H1 (cell line): ENCODE measurements around the gene MPP2. TPM values are rescaled to one million over a fixed set of nuclear protein-coding genes. Genes with fewer than 3 reads are reported as not detected.

Source experiments
- CTCF ChIA-PET: fragments of 300-600 bp; sonication (Branson Sonifier 250); formaldehyde crosslinking; loops from one replicate; lab custom pipeline; 2021; ENCODE audit not compliant: partially characterized antibody; lab: Charles Lee
- POLR2A ChIA-PET: fragments of 300-600 bp; sonication (Branson Sonifier 250); formaldehyde crosslinking; loops from one replicate; lab custom pipeline; 2021; ENCODE audit warnings: inconsistent platforms; ENCODE audit not compliant: partially characterized antibody; lab: Charles Lee
- DNase-seq, 2 experiments: peaks; one replicate each; pipeline versions ENCODE4 v3.0.0 to v3.0.0-alpha.2; 2010 to 2022; ENCODE audit warnings: low spot score in 2 of 2, low read depth in 1 of 2, mixed read lengths in 1 of 2
- FAIRE-seq: peaks from 2 replicates; lab custom pipeline; 2011; peaks lifted over from hg19 to GRCh38; lab: Jason Lieb, UNC
- H2AFZ ChIP-seq: 2 replicates; pipeline ENCODE4 v1.8.1; 2012; ENCODE audit warnings: low read length, inconsistent platforms
- H2AK5ac ChIP-seq: 2 replicates; pipeline ENCODE4 v1.6.1; 2013; ENCODE audit warnings: low read depth, low read length
- H2BK120ac ChIP-seq: replicated peaks from 2 replicates; pipeline ENCODE3; 2013; ENCODE audit warnings: low read depth, low read length, inconsistent platforms
- H2BK12ac ChIP-seq: 2 replicates; pipeline ENCODE4 v1.6.1; 2013; ENCODE audit warnings: low read depth, low read length
- H2BK15ac ChIP-seq: 2 replicates; pipeline ENCODE4 v1.6.1; 2013; ENCODE audit warnings: low read length
- H2BK20ac ChIP-seq: 2 replicates; pipeline ENCODE4 v1.6.1; 2013; ENCODE audit warnings: low read length
- H2BK5ac ChIP-seq: 2 replicates; pipeline ENCODE4 v1.6.1; 2013; ENCODE audit warnings: low read depth, low read length
- H3K14ac ChIP-seq: 2 replicates; pipeline ENCODE4 v1.6.1; 2013; ENCODE audit warnings: inconsistent platforms; ENCODE audit not compliant: insufficient read length
- H3K18ac ChIP-seq: 2 replicates; pipeline ENCODE4 v1.6.1; 2013; ENCODE audit warnings: low read length; ENCODE audit errors: extremely low read depth
- H3K23ac ChIP-seq: 2 replicates; pipeline ENCODE4 v1.6.1; 2013; ENCODE audit warnings: inconsistent platforms; ENCODE audit not compliant: insufficient read length
- H3K23me2 ChIP-seq: 2 replicates; pipeline ENCODE4 v1.6.1; 2013; ENCODE audit warnings: low read depth, low read length
- H3K27ac ChIP-seq: 2 replicates; pipeline ENCODE4 v1.6.1; 2011; ENCODE audit warnings: low read depth, low read length, inconsistent platforms
- H3K27me3 ChIP-seq, 4 experiments: replicated peaks in 1 of 4; 1 replicate in 1 of 4; 2 replicates in 3 of 4; pipeline versions ENCODE4 v1.6.1 to v1.8.1; 2011 to 2013; ENCODE audit warnings: low read length in 3 of 4, mild to moderate bottlenecking in 3 of 4, inconsistent platforms in 2 of 4, mixed read lengths in 2 of 4, moderate library complexity in 1 of 4; ENCODE audit not compliant: control insufficient read depth in 3 of 4, insufficient read depth in 3 of 4; ENCODE audit errors: extremely low read depth in 1 of 4
- H3K36me3 ChIP-seq, 4 experiments: 2 replicates each; pipeline versions ENCODE4 v1.6.1 to v1.8.1; 2011 to 2013; ENCODE audit warnings: mild to moderate bottlenecking in 4 of 4, low read length in 3 of 4, moderate library complexity in 2 of 4, control low read depth in 1 of 4, inconsistent platforms in 1 of 4; ENCODE audit not compliant: insufficient read depth in 4 of 4, control insufficient read depth in 2 of 4
- H3K4ac ChIP-seq: replicated peaks from 2 replicates; pipeline ENCODE3; 2013; ENCODE audit warnings: low read length, low read depth, mixed read lengths, inconsistent platforms; ENCODE audit not compliant: insufficient read length
- H3K4me1 ChIP-seq, 4 experiments: replicated peaks in 1 of 4; 1 replicate in 1 of 4; 2 replicates in 3 of 4; pipeline versions ENCODE4 v1.6.1 to v1.8.1; 2011 to 2013; ENCODE audit warnings: low read length in 3 of 4, inconsistent platforms in 2 of 4, mixed read lengths in 1 of 4; ENCODE audit not compliant: insufficient read depth in 4 of 4, control insufficient read depth in 3 of 4
- H3K4me2 ChIP-seq, 2 experiments: 2 replicates each; pipeline versions ENCODE4 v1.6.1 to v1.8.1; 2011 to 2013; ENCODE audit warnings: low read depth in 2 of 2, low read length in 2 of 2, control low read depth in 1 of 2, inconsistent platforms in 1 of 2, mild to moderate bottlenecking in 1 of 2; ENCODE audit not compliant: insufficient read depth in 1 of 2
- H3K4me3 ChIP-seq, 4 experiments: fragments of 200-600, 300-600 bp in 1 of 4; sonication (generic), shearing (Covaris generic), sonication (Bioruptor Twin) in 1 of 4; 2 replicates each; pipeline versions ENCODE4 v1.5.1 to v1.8.1; 2011 to 2016; ENCODE audit warnings: low read length in 4 of 4, low read depth in 3 of 4, control low read depth in 2 of 4, inconsistent platforms in 2 of 4, mild to moderate bottlenecking in 2 of 4, mixed read lengths in 1 of 4, moderate library complexity in 1 of 4; ENCODE audit not compliant: insufficient read depth in 2 of 4; ENCODE audit errors: extremely low read depth in 1 of 4
- H3K56ac ChIP-seq: replicated peaks from 2 replicates; pipeline ENCODE3; 2013; ENCODE audit warnings: low read depth, mild to moderate bottlenecking, mixed read lengths, low read length, inconsistent platforms; ENCODE audit not compliant: insufficient read length
- H3K79me1 ChIP-seq: 2 replicates; pipeline ENCODE4 v1.6.1; 2013; ENCODE audit warnings: low read depth, low read length, control low read depth
- H3K79me2 ChIP-seq, 2 experiments: 2 replicates each; pipeline versions ENCODE4 v1.6.1 to v1.8.1; 2012 to 2013; ENCODE audit warnings: low read length in 2 of 2, mild to moderate bottlenecking in 2 of 2, inconsistent platforms in 1 of 2; ENCODE audit not compliant: insufficient read depth in 2 of 2, control insufficient read depth in 1 of 2
- H3K9ac ChIP-seq, 4 experiments: replicated peaks in 1 of 4; 1 replicate in 1 of 4; 2 replicates in 3 of 4; pipeline versions ENCODE4 v1.6.1 to v1.8.1; 2011 to 2013; ENCODE audit warnings: low read depth in 3 of 4, low read length in 3 of 4, control low read depth in 2 of 4, mild to moderate bottlenecking in 2 of 4, moderate library complexity in 2 of 4, inconsistent platforms in 1 of 4; ENCODE audit errors: extremely low read depth in 1 of 4
- H3K9me3 ChIP-seq, 2 experiments: 2 replicates each; pipeline versions ENCODE4 v1.6.1 to v1.8.1; 2012 to 2013; ENCODE audit warnings: mild to moderate bottlenecking in 2 of 2, moderate library complexity in 2 of 2, control low read depth in 1 of 2, inconsistent platforms in 1 of 2, low read depth in 1 of 2, low read length in 1 of 2, mixed read lengths in 1 of 2; ENCODE audit not compliant: insufficient read depth in 2 of 2
- H4K20me1 ChIP-seq, 2 experiments: replicated peaks in 1 of 2; 2 replicates each; pipeline versions ENCODE3 to v1.8.1; 2011 to 2013; ENCODE audit warnings: inconsistent platforms in 2 of 2, low read length in 2 of 2, mild to moderate bottlenecking in 1 of 2; ENCODE audit not compliant: insufficient read depth in 2 of 2, control insufficient read depth in 1 of 2
- H4K5ac ChIP-seq: 2 replicates; pipeline ENCODE4 v1.6.1; 2013; ENCODE audit warnings: low read length, low read depth, mixed read lengths, inconsistent platforms; ENCODE audit not compliant: insufficient read length
- H4K8ac ChIP-seq: 2 replicates; pipeline ENCODE4 v1.8.0; 2013; ENCODE audit warnings: mild to moderate bottlenecking, moderate library complexity, low read length, inconsistent platforms; ENCODE audit not compliant: insufficient read depth; ENCODE audit errors: extremely low read depth
- H4K91ac ChIP-seq: replicated peaks from 2 replicates; pipeline ENCODE3; 2013; ENCODE audit warnings: low read length, mixed read lengths, inconsistent platforms; ENCODE audit not compliant: insufficient read length
- HDAC6 ChIP-seq: IDR thresholded peaks from one replicate; pipeline ENCODE4 v1.7.1; 2012; ENCODE audit warnings: low read depth, mild to moderate bottlenecking, inconsistent platforms, low read length, moderate library complexity
- SUZ12 ChIP-seq: fragments of 200-600 bp; sonication (generic); IDR thresholded peaks from 2 replicates; pipeline ENCODE4 v1.6.1; 2012; ENCODE audit warnings: mild to moderate bottlenecking, inconsistent platforms, low read length, moderate library complexity, mixed read lengths
- WGBS, 2 experiments: shearing (Covaris generic) in 1 of 2; methylation state at CpG; one replicate each; pipeline versions ENCODE4 v1.1.6 to v1.1.7; 2013 to 2015; ENCODE audit warnings: low lambda C conversion rate in 2 of 2, mixed read lengths in 2 of 2, inconsistent platforms in 1 of 2, low coverage in 1 of 2, missing lambda C conversion rate in 1 of 2; ENCODE audit not compliant: insufficient replicate concordance in 2 of 2, insufficient coverage in 1 of 2, insufficient read length in 1 of 2; ENCODE audit errors: extremely low coverage in 1 of 2, missing lambda C conversion rate in 1 of 2; 5-methylcytosine and 5-hydroxymethylcytosine counted together
- polyA plus RNA-seq, 7 experiments: library from polyadenylated mRNA; depleted of rRNA in 3 of 7; stranded (reverse) in 5 of 7; unstranded in 2 of 7; fragments of >200 nt in 5 of 7; fragments of 200-250 nt in 2 of 7; gene quantifications; 1 replicate in 5 of 7; 2 replicates in 1 of 7; 4 replicates in 1 of 7; pipeline versions ENCODE4 v1.2.1 to v1.2.3, GENCODE V29; 2011 to 2013; ENCODE audit warnings: missing spikeins in 2 of 7, mixed read lengths in 2 of 7
- total RNA-seq: library from RNA; stranded (reverse); fragmentation: NEBNext Ultra II Directional; extraction: Animal tissue kit (Norgen Biotek cat#: 25700); gene quantifications from 2 replicates; pipeline ENCODE4 v1.2.1, GENCODE V29; 2021

MPP2 gene
- total and polyA plus RNA-seq, 2 of the 8 experiments (the other 6 are each of a cell fraction or from before 2014, with no cell fraction given): 30.9 to 34.1 TPM

GRCh38 chr17:43953746-43954145, 46.4 kb upstream of the MPP2 start, which contains the start of gene PYY:
PYY (minus strand) TSS chr17:43953940; CDS start chr17:43953483, 457 bp downstream.
- peak within 1 kb of the TSS; percentile 80; the same call in 1 of the 2 replicates for H2BK20ac ChIP-seq
- peak within 1 kb of the TSS; percentile 95 for H3K56ac ChIP-seq
- H3K4me1 ChIP-seq: peaks cover 5 to 15% (median 12%) of the 10 kb centered on the region in 4 experiments
- 60% methylated on average over 11 of the region's 11 CpGs; no CpG with 5 or more reads in 1 of the 2 experiments for WGBS, 2 experiments
- H3K79me1 ChIP-seq: no peaks in the 10 kb centered on the region
- H3K23ac ChIP-seq: no peak within 1 kb of the TSS
- H4K20me1 ChIP-seq: no peaks in the 10 kb centered on the region
- no peak for FAIRE-seq
- H2AFZ ChIP-seq: peak within 1 kb of the TSS; percentile 85
- peaks cover 16% of the 10 kb centered on the region for H3K23me2 ChIP-seq
- peaks cover 2 to 25% (median 18%) of the 10 kb centered on the region in 4 experiments; a peak in 6 of 7 replicates for H3K27me3 ChIP-seq
- peak within 1 kb of the TSS; percentile 43; the same call in 1 of the 2 replicates for H2AK5ac ChIP-seq
- H3K79me2 ChIP-seq: no peaks in the 10 kb centered on the region
- peak within 1 kb of the TSS in 3 of 4 experiments; percentile 57 to 74 (median 69); a peak in 6 of 7 replicates for H3K9ac ChIP-seq
- peak within 1 kb of the TSS; percentile 77 for H2BK120ac ChIP-seq
- peak within 1 kb of the TSS; percentile 76 for H3K4ac ChIP-seq
- peak within 1 kb of the TSS; percentile 92 for H3K18ac ChIP-seq
- peak within 1 kb of the TSS; percentile 61 to 73 (median 70) for H3K4me3 ChIP-seq
- peak within 1 kb of the TSS; percentile 83 for H4K8ac ChIP-seq
- H2BK5ac ChIP-seq: peak within 1 kb of the TSS; percentile 95; the same call in 1 of the 2 replicates
- H3K27ac ChIP-seq: peak within 1 kb of the TSS; percentile 80
- POLR2A ChIA-PET: interaction anchor here (0.7 to 1.7 kb wide), 4 partner anchors 10 to 55 kb away, joined by 3 to 10 read pairs (median 4); partner anchors contain the start of gene PPY
- H3K36me3 ChIP-seq: no peaks in the 10 kb centered on the region
- peak within 1 kb of the TSS; percentile 86 to 90 for H3K4me2 ChIP-seq
- H4K5ac ChIP-seq: peak within 1 kb of the TSS; percentile 94
- peak within 1 kb of the TSS; percentile 100 for H2BK15ac ChIP-seq
- no peak for DNase-seq
- peak within 1 kb of the TSS; percentile 87 for H3K14ac ChIP-seq
- CTCF ChIA-PET: interaction anchor here (0.8 to 3.8 kb wide), 11 partner anchors 10 to 112 kb away, joined by 3 to 13 read pairs (median 4); no protein-coding TSS in a partner anchor
- H3K9me3 ChIP-seq: no peaks in the 10 kb centered on the region
- peak within 1 kb of the TSS; percentile 98 for H2BK12ac ChIP-seq
- H4K91ac ChIP-seq: peak within 1 kb of the TSS; percentile 99
- TF ChIP-seq SUZ12: 0 out of 2 replicates have a peak, but pooled peaks have one; percentile 14
- no peak for TF ChIP-seq HDAC6
